ENCODE data around the gene HPSE.
A peak's percentile ranks its signal among the peaks of the same experiment; 100 is the strongest.

The HPSE gene

GRCh38 chr4:83252782-83253405 lies 81.8 kb downstream of the HPSE start:
- H3K36me3 ChIP-seq (ENCODE audit: insufficient read depth, low read length) = 0 out of 2 replicates have a peak, but pooled peaks cover 4% of the 10 kb centered on the region
- H3K27me3 ChIP-seq (ENCODE audit: insufficient read depth, low read length, poor library complexity) = no peaks in the 10 kb centered on the region
- H4K20me1 ChIP-seq (ENCODE audit: insufficient read depth, low read length) = no peaks in the 10 kb centered on the region
- no peak overlapping the region for H3K27ac ChIP-seq (ENCODE audit: low read length)
- peak overlapping the region; percentile 29 for H2AFZ ChIP-seq (ENCODE audit: low read depth, low read length)
- no peaks in the 10 kb centered on the region for H3K9me3 ChIP-seq (ENCODE audit: insufficient read depth, low read length, severe bottlenecking)
- peak; percentile 89 for ATAC-seq (ENCODE audit: insufficient read depth, low read depth)
- peak; percentile 75 for DNase-seq
- no peak overlapping the region for H3K4me3 ChIP-seq (ENCODE audit: low read depth in 1 of 2, low read length in 2 of 2)
- no peak overlapping the region for H3K4me2 ChIP-seq (ENCODE audit: insufficient read depth, low read length)
- no peak for TF ChIP-seq EZH2 (IDR thresholded peaks at IDR 0.05; ENCODE audit: borderline replicate concordance, low read depth, low read length, severe bottlenecking)
- TF ChIP-seq CTCF (IDR thresholded peaks at IDR 0.05; ENCODE audit: borderline replicate concordance, extremely low read depth, low read length, poor library complexity, severe bottlenecking) = peak; percentile 80
- H3K4me1 ChIP-seq (ENCODE audit: insufficient read depth, low read length) = no peaks in the 10 kb centered on the region
- no peak overlapping the region for H3K9ac ChIP-seq (ENCODE audit: low read depth, low read length)
- H3K79me2 ChIP-seq (ENCODE audit: insufficient read depth, low read length) = no peaks in the 10 kb centered on the region

GRCh38 chr4:83251447-83251830 lies 83.2 kb downstream of the HPSE start:
- no peak overlapping the region for H3K9ac ChIP-seq (ENCODE audit: low read depth, low read length)
- no peak overlapping the region for H3K4me3 ChIP-seq (ENCODE audit: low read depth in 1 of 2, low read length in 2 of 2)
- no peaks in the 10 kb centered on the region for H4K20me1 ChIP-seq (ENCODE audit: insufficient read depth, low read length)
- no peak for ATAC-seq (ENCODE audit: insufficient read depth, low read depth)
- no peaks in the 10 kb centered on the region for H3K4me1 ChIP-seq (ENCODE audit: insufficient read depth, low read length)
- H3K27ac ChIP-seq (ENCODE audit: low read length) = no peak overlapping the region
- no peak for DNase-seq
- H2AFZ ChIP-seq (ENCODE audit: low read depth, low read length) = no peak overlapping the region
- H3K27me3 ChIP-seq (ENCODE audit: insufficient read depth, low read length, poor library complexity) = no peaks in the 10 kb centered on the region
- TF ChIP-seq EZH2 (IDR thresholded peaks at IDR 0.05; ENCODE audit: borderline replicate concordance, low read depth, low read length, severe bottlenecking) (no peak), CTCF (IDR thresholded peaks at IDR 0.05; ENCODE audit: borderline replicate concordance, extremely low read depth, low read length, poor library complexity, severe bottlenecking) (no peak)
- no peak overlapping the region for H3K4me2 ChIP-seq (ENCODE audit: insufficient read depth, low read length)
- no peaks in the 10 kb centered on the region for H3K9me3 ChIP-seq (ENCODE audit: insufficient read depth, low read length, severe bottlenecking)
- no peaks in the 10 kb centered on the region for H3K36me3 ChIP-seq (ENCODE audit: insufficient read depth, low read length)
- no peaks in the 10 kb centered on the region for H3K79me2 ChIP-seq (ENCODE audit: insufficient read depth, low read length)

GRCh38 chr4:83250687-83251446 lies 83.8 kb downstream of the HPSE start:
- ATAC-seq (ENCODE audit: insufficient read depth, low read depth) (no peak), DNase-seq (no peak)
- H3K9me3 ChIP-seq (ENCODE audit: insufficient read depth, low read length, severe bottlenecking) = no peaks in the 10 kb centered on the region
- no peaks in the 10 kb centered on the region for H3K36me3 ChIP-seq (ENCODE audit: insufficient read depth, low read length)
- no peak overlapping the region for H3K9ac ChIP-seq (ENCODE audit: low read depth, low read length)
- H3K4me2 ChIP-seq (ENCODE audit: insufficient read depth, low read length) = no peak overlapping the region
- H3K79me2 ChIP-seq (ENCODE audit: insufficient read depth, low read length) = no peaks in the 10 kb centered on the region
- no peaks in the 10 kb centered on the region for H3K4me1 ChIP-seq (ENCODE audit: insufficient read depth, low read length)
- H3K27ac ChIP-seq (ENCODE audit: low read length) = no peak overlapping the region
- no peak for TF ChIP-seq EZH2 (IDR thresholded peaks at IDR 0.05; ENCODE audit: borderline replicate concordance, low read depth, low read length, severe bottlenecking)
- no peak for TF ChIP-seq CTCF (IDR thresholded peaks at IDR 0.05; ENCODE audit: borderline replicate concordance, extremely low read depth, low read length, poor library complexity, severe bottlenecking)
- no peak overlapping the region for H2AFZ ChIP-seq (ENCODE audit: low read depth, low read length)
- H3K27me3 ChIP-seq (ENCODE audit: insufficient read depth, low read length, poor library complexity) = no peaks in the 10 kb centered on the region
- H4K20me1 ChIP-seq (ENCODE audit: insufficient read depth, low read length) = no peaks in the 10 kb centered on the region
- H3K4me3 ChIP-seq (ENCODE audit: low read depth in 1 of 2, low read length in 2 of 2) = no peak overlapping the region

Measured in DND-41 (cell line).